Measurements from ENCODE around the gene LRRC14B. TPM values are rescaled to one million over a fixed set of nuclear protein-coding genes. Genes with fewer than 3 reads are reported as not detected.

LRRC14B gene
- total RNA-seq, 1 donor from 2014 or later, result not detected

DNA sequence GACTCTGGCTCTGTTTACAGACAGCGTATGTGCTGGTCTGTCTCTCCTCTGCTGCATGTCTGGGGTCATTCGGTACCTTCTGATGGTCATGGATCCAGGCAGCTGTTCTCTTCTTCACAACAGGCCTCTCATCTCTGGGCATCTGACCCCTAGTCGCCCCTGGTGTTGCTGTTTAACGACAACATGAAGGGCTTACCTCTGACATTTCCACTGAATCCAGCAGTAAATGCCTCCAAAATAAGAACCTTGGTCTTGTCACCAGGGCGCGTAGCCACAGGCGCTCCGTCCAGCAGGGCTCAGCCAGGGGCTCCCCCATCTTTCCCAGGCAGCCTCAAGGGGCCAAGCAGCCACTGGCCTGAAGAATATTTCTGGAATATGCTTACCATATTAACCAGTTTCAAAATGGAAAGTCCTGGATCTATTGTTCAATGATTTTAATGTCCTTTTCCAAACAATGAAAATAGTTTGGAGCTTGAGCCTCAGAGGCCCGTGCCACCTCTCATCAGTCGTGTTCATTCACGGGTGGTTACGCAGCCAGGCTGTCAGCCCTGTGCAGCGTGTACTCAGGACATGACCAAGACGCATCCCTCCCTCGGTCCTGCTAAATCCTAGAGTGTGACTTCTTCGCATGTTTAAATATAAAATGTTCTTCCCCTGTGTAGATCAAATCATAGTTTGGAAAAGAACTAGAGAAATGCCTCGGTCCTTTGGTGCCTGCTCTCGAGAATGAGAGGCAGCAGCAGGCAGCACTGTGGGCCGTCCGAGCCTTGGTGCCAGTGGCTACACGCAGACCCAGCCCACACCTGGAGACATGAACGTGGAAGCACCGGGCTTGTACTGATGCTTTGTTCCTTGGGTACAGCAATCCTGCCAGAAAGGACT, 30.1 kb upstream of the LRRC14B start:
- no peak for DNase-seq (ENCODE audit: low read depth)
- TF ChIP-seq, protein P1, sequence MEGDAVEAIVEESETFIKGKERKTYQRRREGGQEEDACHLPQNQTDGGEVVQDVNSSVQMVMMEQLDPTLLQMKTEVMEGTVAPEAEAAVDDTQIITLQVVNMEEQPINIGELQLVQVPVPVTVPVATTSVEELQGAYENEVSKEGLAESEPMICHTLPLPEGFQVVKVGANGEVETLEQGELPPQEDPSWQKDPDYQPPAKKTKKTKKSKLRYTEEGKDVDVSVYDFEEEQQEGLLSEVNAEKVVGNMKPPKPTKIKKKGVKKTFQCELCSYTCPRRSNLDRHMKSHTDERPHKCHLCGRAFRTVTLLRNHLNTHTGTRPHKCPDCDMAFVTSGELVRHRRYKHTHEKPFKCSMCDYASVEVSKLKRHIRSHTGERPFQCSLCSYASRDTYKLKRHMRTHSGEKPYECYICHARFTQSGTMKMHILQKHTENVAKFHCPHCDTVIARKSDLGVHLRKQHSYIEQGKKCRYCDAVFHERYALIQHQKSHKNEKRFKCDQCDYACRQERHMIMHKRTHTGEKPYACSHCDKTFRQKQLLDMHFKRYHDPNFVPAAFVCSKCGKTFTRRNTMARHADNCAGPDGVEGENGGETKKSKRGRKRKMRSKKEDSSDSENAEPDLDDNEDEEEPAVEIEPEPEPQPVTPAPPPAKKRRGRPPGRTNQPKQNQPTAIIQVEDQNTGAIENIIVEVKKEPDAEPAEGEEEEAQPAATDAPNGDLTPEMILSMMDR (IDR thresholded peaks at IDR 0.05; ENCODE audit: insufficient read depth, low read length, severe bottlenecking), result no peak
- FAIRE-seq, result no peak
- Histone ChIP-seq H3K36me3 (ENCODE audit: control insufficient read depth, insufficient read depth, low read length) (no peaks in the 10 kb centered on the region), H3K4me3 (ENCODE audit: low read depth, low read length) (no peak overlapping the region), H3K27me3 (ENCODE audit: control insufficient read depth, insufficient read depth, low read length) (no peaks in the 10 kb centered on the region)

DNA sequence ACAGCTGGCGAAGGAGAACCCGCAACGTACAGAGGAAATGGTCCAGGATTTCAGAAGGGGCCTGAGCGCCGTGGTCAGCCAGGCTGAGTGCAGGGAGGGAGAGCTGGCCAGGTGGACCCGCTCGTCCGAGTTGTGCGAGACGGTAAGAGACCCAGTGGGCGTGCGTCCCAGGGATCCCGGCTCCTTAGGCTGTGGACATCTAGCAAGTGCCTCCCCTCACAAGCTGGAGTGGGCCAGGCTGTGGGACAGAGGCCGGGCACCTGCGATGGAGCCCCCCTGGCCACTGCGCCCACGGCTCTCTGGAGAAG, 29.5 kb upstream of the LRRC14B start:
- Histone ChIP-seq H3K4me3 (ENCODE audit: low read depth, low read length) (no peak overlapping the region), H3K27me3 (ENCODE audit: control insufficient read depth, insufficient read depth, low read length) (no peaks in the 10 kb centered on the region), H3K36me3 (ENCODE audit: control insufficient read depth, insufficient read depth, low read length) (no peaks in the 10 kb centered on the region)
- DNase-seq (ENCODE audit: low read depth), result no peak
- TF ChIP-seq, protein P1 (IDR thresholded peaks at IDR 0.05; ENCODE audit: insufficient read depth, low read length, severe bottlenecking), result no peak
- no peak for FAIRE-seq

DNA sequence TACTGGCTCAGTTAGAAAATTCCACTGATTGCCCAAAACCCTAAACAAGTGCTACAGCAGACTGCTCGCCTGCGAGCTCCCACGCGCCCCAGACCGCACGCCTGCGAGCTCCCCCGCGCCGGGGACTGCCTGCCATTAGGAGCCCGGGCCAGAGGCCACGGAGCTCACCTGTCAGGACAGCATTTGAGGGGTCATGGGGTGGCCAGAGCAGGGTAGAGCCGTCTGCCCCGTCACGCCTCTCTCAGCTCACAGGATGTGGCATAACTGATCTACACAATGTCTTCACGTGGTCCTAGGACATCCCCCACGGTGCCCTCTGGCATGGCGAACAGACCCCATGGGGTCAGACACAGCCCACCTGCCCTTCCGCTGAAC, 29.1 kb upstream of the LRRC14B start:
- Histone ChIP-seq H3K36me3 (ENCODE audit: control insufficient read depth, insufficient read depth, low read length) (no peaks in the 10 kb centered on the region), H3K27me3 (ENCODE audit: control insufficient read depth, insufficient read depth, low read length) (no peaks in the 10 kb centered on the region), H3K4me3 (ENCODE audit: low read depth, low read length) (no peak overlapping the region)
- DNase-seq (ENCODE audit: low read depth) (no peak), FAIRE-seq (no peak)
- TF ChIP-seq, protein P1 (IDR thresholded peaks at IDR 0.05; ENCODE audit: insufficient read depth, low read length, severe bottlenecking), result no peak

DNA sequence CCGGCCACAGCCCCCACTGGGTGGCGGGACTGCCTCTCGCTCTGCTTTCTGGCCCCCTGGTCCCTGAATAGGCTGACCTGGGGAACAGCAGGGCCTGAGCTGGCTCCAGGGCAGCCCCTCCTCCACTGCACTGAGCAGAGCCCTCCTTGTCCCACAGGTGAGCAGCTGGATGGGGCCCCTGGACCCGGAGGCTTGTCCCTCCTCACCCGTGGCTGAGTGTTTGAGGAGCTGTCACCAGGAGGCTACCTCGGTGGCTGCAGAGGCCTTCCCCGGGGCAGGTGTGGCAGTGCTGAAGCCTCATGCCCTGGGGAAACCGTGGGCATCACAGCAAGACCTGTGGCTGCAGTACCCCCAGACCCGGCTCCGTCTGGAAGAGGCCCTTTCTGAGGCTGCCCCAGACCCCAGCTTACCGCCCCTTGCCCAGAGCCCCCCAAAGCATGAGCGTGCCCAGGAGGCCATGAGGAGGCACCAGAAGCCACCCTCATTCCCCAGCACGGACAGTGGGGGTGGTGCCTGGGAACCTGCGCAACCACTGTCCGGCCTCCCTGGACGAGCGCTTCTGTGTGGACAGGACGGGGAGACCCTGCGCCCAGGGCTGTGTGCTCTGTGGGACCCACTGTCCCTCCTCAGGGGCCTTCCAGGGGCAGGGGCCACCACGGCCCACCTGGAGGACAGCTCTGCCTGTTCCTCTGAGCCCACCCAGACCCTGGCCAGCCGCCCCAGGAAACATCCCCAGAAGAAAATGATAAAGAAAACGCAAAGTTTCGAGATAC, 28.5 kb upstream of the LRRC14B start:
- DNase-seq (ENCODE audit: low read depth), result no peak
- FAIRE-seq, result no peak
- TF ChIP-seq, protein P1 (IDR thresholded peaks at IDR 0.05; ENCODE audit: insufficient read depth, low read length, severe bottlenecking), result no peak
- Histone ChIP-seq H3K27me3 (ENCODE audit: control insufficient read depth, insufficient read depth, low read length) (no peaks in the 10 kb centered on the region), H3K36me3 (ENCODE audit: control insufficient read depth, insufficient read depth, low read length) (no peaks in the 10 kb centered on the region), H3K4me3 (ENCODE audit: low read depth, low read length) (no peak overlapping the region)

DNA sequence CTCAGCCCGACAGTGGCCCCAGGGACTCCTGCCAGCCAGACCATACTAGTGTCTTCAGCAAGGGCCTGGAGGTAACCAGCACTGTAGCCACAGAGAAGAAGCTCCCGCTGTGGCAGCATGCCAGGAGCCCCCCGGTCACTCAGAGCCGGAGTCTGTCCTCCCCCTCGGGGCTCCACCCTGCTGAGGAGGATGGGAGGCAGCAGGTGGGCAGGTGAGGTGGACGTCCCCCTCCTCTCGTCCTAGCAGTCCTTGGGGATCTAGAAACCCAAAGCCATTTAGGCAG, 28.0 kb upstream of the LRRC14B start:
- FAIRE-seq (no peak), DNase-seq (ENCODE audit: low read depth) (no peak)
- H3K36me3 ChIP-seq (ENCODE audit: control insufficient read depth, insufficient read depth, low read length), result no peaks in the 10 kb centered on the region
- H3K27me3 ChIP-seq (ENCODE audit: control insufficient read depth, insufficient read depth, low read length), result no peaks in the 10 kb centered on the region
- TF ChIP-seq, protein P1 (IDR thresholded peaks at IDR 0.05; ENCODE audit: insufficient read depth, low read length, severe bottlenecking), result no peak
- no peak overlapping the region for H3K4me3 ChIP-seq (ENCODE audit: low read depth, low read length)

Measured in bronchial epithelial cell (primary cell).